Activated CD4-positive, alpha-beta T cell treated with anti-CD3 and anti-CD28 coated beads, Interleukin-2, amount 50 U/mL, for 16 hours (primary cell): ENCODE results near the gene LRP2BP.
"Not testable (repeated sequence)": the region's sequence is repeated elsewhere in the genome, so short reads cannot be mapped to it uniquely, and the experiment has no call there.

ENCODE experiments used
- DNase-seq: peaks from one replicate; pipeline ENCODE4 v3.0.0-alpha.2; 2020

The LRP2BP gene

GRCh38 chr4:185394568-185395237, 1.0 kb downstream of the LRP2BP start:
- peak; percentile 65 for DNase-seq

DNA sequence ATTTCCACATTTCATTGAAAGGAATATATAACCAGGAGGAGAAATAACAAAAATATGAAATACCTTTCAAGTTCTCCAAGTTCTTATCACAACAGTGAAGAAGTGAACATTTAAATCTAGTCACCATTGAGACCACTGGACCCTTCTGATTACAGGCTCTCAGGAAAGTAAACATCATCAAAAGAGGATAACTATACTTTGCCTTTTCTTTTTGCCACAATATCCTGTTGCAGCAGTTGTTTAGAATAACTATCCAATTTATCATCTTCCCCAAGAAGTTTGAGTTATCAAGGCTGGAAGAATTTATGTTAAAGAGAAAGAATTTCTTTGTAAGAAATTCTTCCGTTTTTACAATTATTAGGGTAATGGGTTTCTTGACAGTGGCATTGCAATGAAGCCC, 3.6 kb downstream of the LRP2BP start:
- DNase-seq = no peak

GRCh38 chr4:185390941-185391340, 4.8 kb downstream of the LRP2BP start:
- no peak for DNase-seq

DNA sequence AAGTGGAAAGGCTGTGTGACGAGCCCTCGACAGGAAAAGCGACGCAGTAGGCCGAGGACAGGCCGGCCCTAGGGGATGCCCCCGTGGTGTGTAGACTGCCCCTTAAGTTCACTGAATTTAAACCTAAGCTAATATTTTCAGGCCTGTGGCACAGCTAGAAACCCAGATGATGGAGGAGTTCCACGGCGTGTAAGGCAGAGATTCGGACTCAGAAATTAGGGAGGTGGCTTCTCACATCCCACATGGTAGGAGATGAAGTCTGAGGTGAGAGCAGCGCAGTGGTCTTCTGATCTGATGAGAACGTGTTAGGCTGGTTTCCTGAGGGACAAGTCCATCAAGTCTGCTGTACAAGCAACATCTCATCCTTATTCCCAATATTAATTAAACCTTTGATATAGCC, 7.8 kb downstream of the LRP2BP start:
- DNase-seq = no peak

GRCh38 chr4:185384930-185385331, 10.8 kb downstream of the LRP2BP start:
- no peak for DNase-seq

- no peak for DNase-seq
Observed at GRCh38 chr4:185384061-185384460, 11.7 kb downstream of the LRP2BP start.

DNA sequence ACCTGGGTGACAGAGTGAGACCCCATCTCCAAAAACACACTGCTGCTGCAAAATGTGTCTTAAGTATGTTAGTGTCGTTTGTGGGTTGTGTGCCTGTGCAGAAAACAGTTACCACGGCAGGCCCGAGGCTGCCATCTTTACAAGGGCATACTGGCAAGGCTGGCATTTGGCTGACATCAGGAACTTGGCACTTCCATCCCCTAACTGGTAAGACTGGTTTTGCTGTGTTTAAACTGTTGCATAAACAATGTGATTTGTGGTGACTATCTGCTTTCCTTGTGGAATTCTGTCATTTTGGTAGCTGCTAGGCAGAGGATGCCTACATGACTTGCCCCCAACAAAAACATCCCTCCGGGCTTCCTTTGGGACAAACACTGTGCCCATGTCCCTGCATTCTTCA, 12.3 kb downstream of the LRP2BP start:
- DNase-seq = no peak

DNA sequence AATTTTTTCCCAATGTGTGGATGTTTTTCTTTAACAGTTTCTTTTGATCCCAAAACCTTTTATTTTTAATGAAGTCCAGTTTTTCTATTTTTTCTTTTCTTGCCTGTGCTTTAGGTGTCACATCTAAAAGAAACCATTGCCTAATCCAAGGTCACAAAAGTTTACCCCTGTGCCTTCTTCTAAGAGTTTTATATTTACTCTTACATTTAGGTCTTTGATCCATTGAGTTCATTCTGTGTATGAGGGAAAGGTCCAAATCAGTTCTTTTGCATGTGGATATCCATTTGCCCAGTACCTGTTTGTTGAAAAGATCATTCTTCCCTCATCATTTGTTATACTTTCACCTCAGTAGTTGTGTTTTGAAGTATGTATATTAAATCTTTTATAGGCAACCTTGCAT, 13.0 kb downstream of the LRP2BP start:
- DNase-seq = no peak

GRCh38 chr4:185381288-185382196, 14.2 kb downstream of the LRP2BP start:
- DNase-seq = no peak

- DNase-seq = no peak
Observed at GRCh38 chr4:185380320-185380719, 15.4 kb downstream of the LRP2BP start.

- DNase-seq = no peak
Observed at GRCh38 chr4:185379326-185380295, 16.1 kb downstream of the LRP2BP start.

DNA sequence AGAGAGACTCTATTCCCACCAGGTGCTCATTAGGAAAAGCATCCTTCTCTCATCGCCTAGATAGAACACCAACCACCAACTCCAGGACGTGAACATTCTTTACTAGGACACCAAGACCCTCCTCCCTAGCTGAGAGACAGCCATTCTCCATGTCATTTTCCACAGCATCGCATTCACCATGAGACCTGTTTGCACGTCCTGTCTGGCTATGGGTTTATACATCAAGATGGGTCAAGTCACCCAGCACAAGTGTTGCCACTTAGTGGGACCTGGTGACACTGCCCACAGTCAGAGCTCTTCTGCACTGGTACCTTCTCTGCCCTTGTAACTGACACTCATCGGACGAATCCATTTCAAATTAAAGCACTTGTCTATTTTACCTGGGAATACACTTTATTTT, 17.5 kb downstream of the LRP2BP start:
- DNase-seq = no peak

- DNase-seq = no peak
Observed at GRCh38 chr4:185374573-185374972, 21.2 kb downstream of the LRP2BP start.

DNA sequence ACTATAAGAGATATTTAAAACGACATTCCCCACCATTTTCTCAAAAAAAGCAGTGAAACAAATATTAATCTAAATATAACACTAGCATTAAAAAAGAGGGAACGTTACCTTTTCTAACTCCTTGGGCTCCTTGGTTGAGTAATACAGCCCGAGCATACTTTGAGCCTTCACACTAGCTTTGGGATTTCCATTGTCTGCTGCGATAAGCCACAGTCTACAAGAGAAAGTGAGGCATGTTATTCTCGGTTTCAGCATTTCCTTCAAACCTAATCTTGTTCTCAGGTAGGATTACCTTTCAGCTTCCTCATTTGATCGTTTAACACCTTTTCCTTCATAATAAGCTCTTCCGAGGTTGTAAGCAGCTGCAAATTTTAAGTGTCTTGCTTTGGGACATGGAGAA, 21.7 kb downstream of the LRP2BP start:
- DNase-seq = no peak

DNA sequence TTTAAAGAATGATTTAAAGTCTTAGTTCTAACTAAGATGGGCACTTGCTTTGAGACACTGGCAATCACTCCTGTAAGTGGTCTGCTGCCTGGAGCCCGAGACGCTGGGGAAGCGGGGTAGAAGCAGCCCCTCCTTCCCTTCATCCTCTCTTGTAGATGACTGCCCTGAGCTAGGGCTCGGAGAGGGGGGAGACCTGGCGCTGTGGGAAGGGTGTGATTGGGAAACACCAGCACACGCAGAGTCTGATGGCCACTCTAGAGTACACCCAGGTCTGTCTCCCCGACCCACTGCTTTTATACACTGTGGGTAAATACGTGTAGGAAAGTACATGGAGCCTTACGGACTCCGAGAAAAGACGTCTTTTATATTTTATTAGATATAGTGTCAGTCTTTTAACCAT, 24.0 kb downstream of the LRP2BP start:
- no peak for DNase-seq

- no peak for DNase-seq
Observed at GRCh38 chr4:185370268-185370949, 25.3 kb downstream of the LRP2BP start.

- no peak for DNase-seq
Observed at GRCh38 chr4:185369731-185370130, 26.0 kb downstream of the LRP2BP start.

DNA sequence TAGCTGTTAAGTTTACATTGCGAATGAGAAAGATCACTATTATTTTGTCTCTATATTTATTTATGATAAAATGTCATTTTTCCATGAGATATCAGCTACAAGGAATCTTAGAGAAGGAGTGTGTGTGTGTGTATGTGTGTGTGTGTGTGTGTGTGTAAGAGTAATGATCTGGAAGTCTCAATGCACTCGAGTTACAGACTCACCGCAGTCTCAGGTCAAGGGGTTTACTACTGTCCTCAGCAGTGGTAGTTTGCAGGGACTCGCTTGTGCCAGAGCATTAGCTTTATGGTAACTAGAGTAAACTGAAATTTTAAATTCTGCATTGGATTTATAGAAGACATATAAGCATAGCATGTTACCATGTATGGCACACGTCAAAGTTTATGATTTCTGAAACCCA, 30.8 kb downstream of the LRP2BP start:
- no peak for DNase-seq

DNA sequence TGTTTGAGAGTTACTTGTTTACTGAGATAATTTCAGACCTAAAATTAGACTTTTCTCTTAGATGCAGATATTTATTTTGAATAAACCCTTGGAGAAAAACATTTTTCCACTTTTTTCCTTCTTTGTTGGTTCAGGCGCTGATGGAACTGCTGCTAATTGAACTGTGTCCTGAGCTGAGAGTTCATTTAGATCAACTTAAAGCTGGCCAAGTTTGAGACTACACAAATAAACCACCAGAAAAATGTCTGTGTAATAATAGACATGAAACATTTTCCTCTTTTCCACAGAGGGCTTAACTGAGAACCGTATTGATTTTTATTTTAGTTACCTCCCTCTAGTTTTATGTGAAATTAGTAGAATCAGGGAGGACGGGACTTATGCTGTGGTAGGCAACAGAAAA, 32.5 kb downstream of the LRP2BP start:
- DNase-seq = no peak

DNA sequence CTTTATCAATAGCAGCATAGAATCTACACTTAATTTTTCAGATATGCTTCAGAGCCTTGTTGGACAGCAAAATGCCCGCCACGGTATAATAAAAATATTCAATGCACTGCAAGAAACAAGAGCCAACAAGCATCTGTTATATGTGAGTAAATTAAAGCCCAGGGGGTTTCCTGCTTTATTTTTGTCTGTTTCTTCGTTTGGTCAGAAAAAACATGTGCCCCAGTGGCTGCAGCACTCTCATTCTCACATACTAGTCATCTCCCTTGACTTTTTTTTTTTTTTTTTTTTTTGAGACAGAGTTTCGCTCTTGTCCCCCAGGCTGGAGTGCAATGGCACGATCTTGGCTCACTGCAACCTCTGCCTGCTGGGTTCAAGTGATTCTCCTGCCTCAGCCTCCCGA, 33.2 kb downstream of the LRP2BP start:
- DNase-seq = not testable (repeated sequence)

- no peak for DNase-seq
Observed at GRCh38 chr4:185361872-185362271, 33.9 kb downstream of the LRP2BP start.

GRCh38 chr4:185359767-185360446, 35.8 kb downstream of the LRP2BP start:
- no peak for DNase-seq
